HG03558 (cell line): ENCODE measurements around the gene PCGF3.
"Not testable (repeated sequence)": the region's sequence is repeated elsewhere in the genome, so short reads cannot be mapped to it uniquely, and the experiment has no call there.

Experiments
- ATAC-seq: cut with Tn5 transposase; IDR thresholded peaks from one replicate; pipeline ENCODE4 v1.9.1; 2021; ENCODE audit warnings: moderate number of reproducible peaks; ENCODE audit not compliant: unreplicated experiment; ENCODE audit errors: extremely low read depth

Gene PCGF3

GRCh38 chr4:791252-791897, 85.7 kb downstream of the PCGF3 start:
- no peak for ATAC-seq

GRCh38 chr4:791898-792625, 86.4 kb downstream of the PCGF3 start:
- ATAC-seq: no peak

- ATAC-seq: no peak
Measured at GRCh38 chr4:792626-793092, 87.0 kb downstream of the PCGF3 start.

- ATAC-seq: no peak
Measured at GRCh38 chr4:793093-793861, 87.6 kb downstream of the PCGF3 start.

GRCh38 chr4:793941-794621, 88.4 kb downstream of the PCGF3 start:
- ATAC-seq: no peak

GRCh38 chr4:794900-795725, 89.5 kb downstream of the PCGF3 start:
- ATAC-seq: no peak

GRCh38 chr4:795726-796119, 90.1 kb downstream of the PCGF3 start:
- no peak for ATAC-seq

GRCh38 chr4:796206-796605, 90.6 kb downstream of the PCGF3 start:
- ATAC-seq: no peak

GRCh38 chr4:797066-797465, 91.4 kb downstream of the PCGF3 start:
- no peak for ATAC-seq

- ATAC-seq: no peak
Measured at GRCh38 chr4:801436-802124, 95.9 kb downstream of the PCGF3 start.

- ATAC-seq: no peak
Measured at GRCh38 chr4:803884-804283, 98.3 kb downstream of the PCGF3 start.

- ATAC-seq: no peak
Measured at GRCh38 chr4:804804-805203, 99.2 kb downstream of the PCGF3 start.

- not testable (repeated sequence) for ATAC-seq
Measured at GRCh38 chr4:806979-807378, 101.3 kb downstream of the PCGF3 start.

- ATAC-seq: no peak
Measured at GRCh38 chr4:807792-808191, 102.2 kb downstream of the PCGF3 start.

GRCh38 chr4:808860-809570, 103.4 kb downstream of the PCGF3 start:
- no peak for ATAC-seq

- ATAC-seq: no peak
Measured at GRCh38 chr4:813900-814299, 108.3 kb downstream of the PCGF3 start.

- no peak for ATAC-seq
Measured at GRCh38 chr4:814312-814850, 108.7 kb downstream of the PCGF3 start.

- ATAC-seq: no peak
Measured at GRCh38 chr4:815464-816146, 110.0 kb downstream of the PCGF3 start.
